Mesothelial cell of epicardium (in vitro differentiated cells): ENCODE data around the gene B3GAT1. TPM values are rescaled to one million over a fixed set of nuclear protein-coding genes. Genes with fewer than 3 reads are reported as not detected.

ENCODE experiments used
- DNase-seq, 2 experiments: peaks; one replicate each; pipeline ENCODE4 v3.0.0; 2021; ENCODE audit warnings: low spot score in 2 of 2; ENCODE audit not compliant: unreplicated experiment in 2 of 2
- H3K27ac Mint-ChIP-seq: 2 replicates; pipeline ENCODE4 v1.8.0; 2021; ENCODE audit warnings: mixed read lengths
- H3K27me3 Mint-ChIP-seq: 2 replicates; pipeline ENCODE4 v1.8.0; 2021; ENCODE audit warnings: low read depth, mixed read lengths
- H3K36me3 Mint-ChIP-seq: 2 replicates; pipeline ENCODE4 v1.8.0; 2021; ENCODE audit warnings: mixed read lengths
- H3K4me1 Mint-ChIP-seq: 2 replicates; pipeline ENCODE4 v1.8.0; 2021; ENCODE audit warnings: mixed read lengths
- H3K4me3 Mint-ChIP-seq: 2 replicates; pipeline ENCODE4 v1.8.0; 2021; ENCODE audit warnings: mild to moderate bottlenecking, moderate library complexity, mixed read lengths
- H3K9me3 Mint-ChIP-seq: 2 replicates; pipeline ENCODE4 v1.8.0; 2021; ENCODE audit warnings: mixed read lengths
- CTCF ChIP-seq: fragments of 200-600 bp; sonication (generic); IDR thresholded peaks from one replicate; pipeline ENCODE4 v1.5.0; 2021; ENCODE audit warnings: antibody characterized with exemption; ENCODE audit not compliant: unreplicated experiment
- total RNA-seq: library from RNA; stranded (reverse); gene quantifications from 3 replicates; pipeline ENCODE4 v1.2.1, GENCODE V29; 2021

The B3GAT1 gene
- total RNA-seq, 1 donor from 2014 or later, result 1.5 TPM

- H3K27me3 Mint-ChIP-seq, result peaks cover 3% of the 10 kb centered on the region
- TF ChIP-seq CTCF, result no peak
- H3K9me3 Mint-ChIP-seq, result no peaks in the 10 kb centered on the region
- H3K27ac Mint-ChIP-seq, result no peak overlapping the region
- peaks cover 2% of the 10 kb centered on the region for H3K4me1 Mint-ChIP-seq
- DNase-seq, result no peak
- H3K36me3 Mint-ChIP-seq, result no peaks in the 10 kb centered on the region
- no peak overlapping the region for H3K4me3 Mint-ChIP-seq
Observed at GRCh38 chr11:134362192-134362901, 49.7 kb downstream of the B3GAT1 start.

DNA sequence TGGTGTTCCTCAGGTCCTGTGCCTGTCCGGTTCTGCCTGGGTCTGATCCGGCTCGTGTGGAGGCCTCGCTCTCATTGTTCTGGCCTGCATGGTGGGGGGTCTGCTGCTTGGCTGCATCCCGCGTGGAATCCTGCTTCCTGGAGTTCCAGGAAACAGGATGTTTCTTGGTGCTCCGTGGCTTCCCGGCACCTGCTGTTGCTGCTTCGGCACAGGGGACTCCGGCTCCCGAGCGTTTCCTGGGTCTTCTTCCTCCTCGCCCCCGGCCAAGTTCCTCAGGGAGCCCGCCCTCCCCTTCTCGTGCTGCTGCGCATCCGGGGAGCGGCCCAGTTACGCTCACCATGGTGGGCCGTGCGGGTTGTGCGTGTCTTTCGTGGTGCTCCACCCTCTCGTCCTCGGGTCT lies 50.4 kb downstream of the B3GAT1 start:
- DNase-seq, result no peak
- H3K27ac Mint-ChIP-seq, result no peak overlapping the region

DNA sequence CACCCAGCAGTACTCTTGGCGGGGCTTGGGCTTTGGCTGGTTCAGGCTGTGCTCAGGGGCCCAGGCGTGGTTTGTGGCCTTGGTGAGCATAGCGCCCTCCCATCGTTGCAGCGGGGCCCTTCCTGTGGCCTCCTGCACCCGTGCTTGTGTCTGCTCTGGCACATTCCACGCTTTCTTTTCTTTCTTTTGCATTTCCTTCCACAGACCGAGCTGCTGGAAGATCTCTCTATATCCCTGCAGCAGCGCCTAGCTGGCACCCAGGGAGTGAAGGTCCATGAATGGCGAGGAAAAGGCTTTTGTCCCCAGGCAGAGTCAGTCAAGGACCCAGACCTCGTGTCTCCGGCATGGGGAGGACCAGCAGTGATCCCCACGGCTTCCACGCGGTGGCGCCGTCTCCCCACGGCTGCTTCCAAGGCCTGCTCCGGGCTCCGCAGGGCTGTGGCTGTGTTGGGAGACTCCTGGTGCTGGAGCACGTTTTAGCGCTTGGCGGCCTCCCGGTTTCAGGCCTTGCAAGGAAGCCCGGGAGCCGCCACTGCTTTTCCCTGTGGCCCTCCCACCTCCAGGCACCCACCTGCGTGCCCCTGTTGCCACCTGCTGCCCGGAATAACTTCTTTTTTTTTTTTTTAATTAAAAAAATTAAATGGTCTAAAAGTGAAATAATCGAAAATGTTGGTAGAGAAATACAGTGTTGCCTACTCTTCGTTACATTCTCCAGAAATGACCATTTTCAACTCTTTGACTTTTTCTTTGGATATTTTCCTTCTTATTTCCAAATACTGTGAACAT lies 51.8 kb downstream of the B3GAT1 start:
- peaks cover 6% of the 10 kb centered on the region for H3K4me1 Mint-ChIP-seq
- peaks cover 3% of the 10 kb centered on the region for H3K27me3 Mint-ChIP-seq
- H3K27ac Mint-ChIP-seq, result no peak overlapping the region
- TF ChIP-seq CTCF, result peak; percentile 82
- no peaks in the 10 kb centered on the region for H3K9me3 Mint-ChIP-seq
- no peak overlapping the region for H3K4me3 Mint-ChIP-seq
- no peaks in the 10 kb centered on the region for H3K36me3 Mint-ChIP-seq
- peak; percentile 79 to 97 for DNase-seq

More for the DNA sequence above, 50.4 kb downstream of the B3GAT1 start:
- Mint-ChIP-seq H3K9me3 (no peaks in the 10 kb centered on the region), H3K4me3 (no peak overlapping the region), H3K4me1 (peaks cover 2% of the 10 kb centered on the region), H3K27me3 (peaks cover 3% of the 10 kb centered on the region), H3K36me3 (no peaks in the 10 kb centered on the region)
- TF ChIP-seq CTCF, result no peak

GRCh38 chr11:134359646-134360045 lies 52.4 kb downstream of the B3GAT1 start:
- no peak for TF ChIP-seq CTCF
- Mint-ChIP-seq H3K36me3 (no peaks in the 10 kb centered on the region), H3K4me1 (peaks cover 11% of the 10 kb centered on the region), H3K4me3 (no peak overlapping the region), H3K9me3 (peaks cover 5% of the 10 kb centered on the region), H3K27ac (no peak overlapping the region), H3K27me3 (peaks cover 3% of the 10 kb centered on the region)
- no peak for DNase-seq

DNA sequence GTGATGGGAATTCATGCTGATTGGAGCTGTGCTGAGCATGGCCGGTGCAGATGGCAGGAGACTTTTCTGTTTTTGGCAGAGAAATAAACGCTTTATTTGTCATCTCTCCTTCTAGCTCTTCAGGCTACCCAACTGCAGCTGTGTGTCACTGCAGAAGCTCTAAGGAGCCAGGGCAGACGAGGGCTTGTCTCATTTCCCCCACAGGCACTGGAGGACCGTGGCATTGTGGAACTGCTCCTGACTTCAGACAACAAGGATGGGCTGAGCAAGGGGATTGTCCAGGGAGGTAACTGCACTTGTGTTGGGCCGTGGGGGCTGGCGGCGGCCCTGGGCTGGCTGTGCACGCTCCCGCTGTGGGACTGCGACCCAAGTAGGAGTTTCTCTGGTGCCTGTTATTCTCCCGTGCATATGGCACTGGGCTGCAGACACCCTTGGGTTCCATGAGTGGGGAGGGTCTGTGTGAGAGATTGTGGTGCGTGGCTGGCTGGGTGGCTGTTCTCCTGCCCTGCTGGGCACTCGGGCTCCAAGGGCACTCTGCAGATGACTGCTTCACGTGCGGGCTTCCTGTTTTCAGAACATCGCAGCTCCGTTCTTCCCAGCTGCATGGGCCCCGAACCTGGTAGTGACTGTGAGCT lies 53.1 kb downstream of the B3GAT1 start:
- no peak for TF ChIP-seq CTCF
- peaks cover under 1% of the 10 kb centered on the region for H3K36me3 Mint-ChIP-seq
- no peak for DNase-seq
- H3K4me3 Mint-ChIP-seq, result no peak overlapping the region
- no peak overlapping the region for H3K27ac Mint-ChIP-seq
- H3K27me3 Mint-ChIP-seq, result peaks cover 3% of the 10 kb centered on the region
- H3K9me3 Mint-ChIP-seq, result peaks cover 6% of the 10 kb centered on the region
- peaks cover 11% of the 10 kb centered on the region for H3K4me1 Mint-ChIP-seq
